BLaER1 treated with 17β-estradiol and CSF1 and Interleukin-3, amounts not matched to agents 10 nM and 100 nM (cell line): ENCODE data around the gene GOLIM4.

Experiments
- H3K27ac ChIP-seq, 11 experiments: shearing (Covaris generic); formaldehyde crosslinking; 2 replicates each; pipeline ENCODE4 v1.8.1; 2022
- H3K27me3 ChIP-seq, 11 experiments: shearing (Covaris generic); formaldehyde crosslinking; 2 replicates each; pipeline ENCODE4 v1.8.1; 2022
- H3K36me3 ChIP-seq, 11 experiments: shearing (Covaris generic); formaldehyde crosslinking; 2 replicates each; pipeline ENCODE4 v1.8.1; 2022
- H3K4me1 ChIP-seq, 10 experiments: shearing (Covaris generic); formaldehyde crosslinking; 2 replicates each; pipeline ENCODE4 v1.8.1; 2022
- H3K4me2 ChIP-seq, 11 experiments: shearing (Covaris generic); formaldehyde crosslinking; 2 replicates each; pipeline ENCODE4 v1.8.1; 2022
- H3K4me3 ChIP-seq, 10 experiments: shearing (Covaris generic); formaldehyde crosslinking; 2 replicates each; pipeline ENCODE4 v1.8.1; 2022
- H3K9ac ChIP-seq, 11 experiments: shearing (Covaris generic); formaldehyde crosslinking; 2 replicates each; pipeline ENCODE4 v1.8.1; 2022
- H3K9me3 ChIP-seq, 11 experiments: shearing (Covaris generic); formaldehyde crosslinking; replicated peaks in 1 of 11; 2 replicates each; pipeline ENCODE4 v1.8.1; 2022
- H4K20me1 ChIP-seq, 11 experiments: shearing (Covaris generic); formaldehyde crosslinking; 2 replicates each; pipeline ENCODE4 v1.8.1; 2022
- Cebpa-rat ChIP-seq, 11 experiments: shearing (Covaris generic); IDR thresholded peaks; 2 replicates each; pipeline ENCODE4 v1.8.1; 2022

GOLIM4 gene

GRCh38 chr3:167996514-167996913 is 99.2 kb downstream of the GOLIM4 start:
- no peaks in the 10 kb centered on the region for H3K4me1 ChIP-seq
- TF ChIP-seq Cebpa-rat (IDR thresholded peaks at IDR 0.05) = no peak
- no peak overlapping the region for H3K4me2 ChIP-seq
- no peak overlapping the region for H3K27ac ChIP-seq
- H3K4me3 ChIP-seq = no peak overlapping the region
- H3K9ac ChIP-seq = no peak overlapping the region
- H3K36me3 ChIP-seq = no peaks in the 10 kb centered on the region
- H3K9me3 ChIP-seq = no peaks in the 10 kb centered on the region
- no peaks in the 10 kb centered on the region for H3K27me3 ChIP-seq
- H4K20me1 ChIP-seq = no peaks in the 10 kb centered on the region

- Histone ChIP-seq H3K27ac (no peak overlapping the region), H3K4me1 (no peaks in the 10 kb centered on the region), H3K27me3 (no peaks in the 10 kb centered on the region), H3K9ac (no peak overlapping the region), H3K9me3 (no peaks in the 10 kb centered on the region), H3K4me2 (no peak overlapping the region), H3K4me3 (no peak overlapping the region), H3K36me3 (no peaks in the 10 kb centered on the region), H4K20me1 (no peaks in the 10 kb centered on the region)
- no peak for TF ChIP-seq Cebpa-rat (IDR thresholded peaks at IDR 0.05)
These were observed 103.3 kb downstream of the GOLIM4 start for GRCh38 chr3:167992381-167992780.

GRCh38 chr3:167991213-167991612 is 104.5 kb downstream of the GOLIM4 start:
- no peak for TF ChIP-seq Cebpa-rat (IDR thresholded peaks at IDR 0.05)
- H4K20me1 ChIP-seq = no peaks in the 10 kb centered on the region
- H3K9me3 ChIP-seq = no peaks in the 10 kb centered on the region
- H3K27ac ChIP-seq = no peak overlapping the region
- no peak overlapping the region for H3K4me2 ChIP-seq
- no peak overlapping the region for H3K4me3 ChIP-seq
- H3K27me3 ChIP-seq = no peaks in the 10 kb centered on the region
- H3K9ac ChIP-seq = no peak overlapping the region
- no peaks in the 10 kb centered on the region for H3K4me1 ChIP-seq
- no peaks in the 10 kb centered on the region for H3K36me3 ChIP-seq

- TF ChIP-seq Cebpa-rat (IDR thresholded peaks at IDR 0.05) = no peak
- no peak overlapping the region for H3K4me3 ChIP-seq
These were observed 105.7 kb downstream of the GOLIM4 start for GRCh38 chr3:167989999-167990398.

GRCh38 chr3:167989066-167989465 is 106.7 kb downstream of the GOLIM4 start:
- peaks cover 0 to 4% (median 0%) of the 10 kb centered on the region in 11 experiments; a peak in 1 of 22 replicates for H3K9me3 ChIP-seq
- no peak for TF ChIP-seq Cebpa-rat (IDR thresholded peaks at IDR 0.05)
- no peaks in the 10 kb centered on the region for H4K20me1 ChIP-seq
- H3K4me2 ChIP-seq = no peak overlapping the region
- H3K4me1 ChIP-seq = no peaks in the 10 kb centered on the region
- H3K27ac ChIP-seq = no peak overlapping the region
- H3K36me3 ChIP-seq = no peaks in the 10 kb centered on the region
- H3K9ac ChIP-seq = no peak overlapping the region
- H3K4me3 ChIP-seq = no peak overlapping the region
- no peaks in the 10 kb centered on the region for H3K27me3 ChIP-seq

More at GRCh38 chr3:167989999-167990398, 105.7 kb downstream of the GOLIM4 start:
- no peak overlapping the region for H3K27ac ChIP-seq
- no peaks in the 10 kb centered on the region for H3K27me3 ChIP-seq
- no peak overlapping the region for H3K9ac ChIP-seq
- no peaks in the 10 kb centered on the region for H3K9me3 ChIP-seq
- no peaks in the 10 kb centered on the region for H3K36me3 ChIP-seq
- no peak overlapping the region for H3K4me2 ChIP-seq
- H3K4me1 ChIP-seq = no peaks in the 10 kb centered on the region
- no peaks in the 10 kb centered on the region for H4K20me1 ChIP-seq

GRCh38 chr3:167983583-167983982 is 112.1 kb downstream of the GOLIM4 start:
- H3K9ac ChIP-seq = no peak overlapping the region

GRCh38 chr3:167978486-167978885 is 117.2 kb downstream of the GOLIM4 start:
- Histone ChIP-seq H4K20me1 (no peaks in the 10 kb centered on the region), H3K36me3 (no peaks in the 10 kb centered on the region), H3K27ac (no peak overlapping the region), H3K27me3 (no peaks in the 10 kb centered on the region), H3K4me3 (no peak overlapping the region), H3K4me2 (no peak overlapping the region), H3K4me1 (peaks cover 2 to 8% (median 6%) of the 10 kb centered on the region in 10 experiments; a peak in 16 of 20 replicates), H3K9me3 (peaks cover 0 to 12% (median under 1%) of the 10 kb centered on the region in 11 experiments; a peak in 8 of 22 replicates), H3K9ac (no peak overlapping the region)
- TF ChIP-seq Cebpa-rat (IDR thresholded peaks at IDR 0.05) = no peak

More at GRCh38 chr3:167983583-167983982, 112.1 kb downstream of the GOLIM4 start:
- H3K4me1 ChIP-seq = peaks cover 5 to 12% (median 9%) of the 10 kb centered on the region in 10 experiments; a peak in 16 of 20 replicates
- H4K20me1 ChIP-seq = no peaks in the 10 kb centered on the region
- no peak overlapping the region; a peak in 1 of 22 replicates for H3K27ac ChIP-seq
- no peaks in the 10 kb centered on the region for H3K27me3 ChIP-seq
- no peak for TF ChIP-seq Cebpa-rat (IDR thresholded peaks at IDR 0.05)
- no peaks in the 10 kb centered on the region for H3K36me3 ChIP-seq
- H3K9me3 ChIP-seq = peaks cover 0 to 20% (median 4%) of the 10 kb centered on the region in 11 experiments; a peak in 8 of 22 replicates
- H3K4me3 ChIP-seq = no peak overlapping the region
- peak overlapping the region; percentile 4 to 53 (median 42); a peak in 16 of 22 replicates for H3K4me2 ChIP-seq

GRCh38 chr3:167978071-167978470 is 117.7 kb downstream of the GOLIM4 start:
- Histone ChIP-seq H3K36me3 (no peaks in the 10 kb centered on the region), H3K27ac (no peak overlapping the region), H4K20me1 (no peaks in the 10 kb centered on the region), H3K4me2 (no peak overlapping the region), H3K9ac (no peak overlapping the region), H3K27me3 (no peaks in the 10 kb centered on the region), H3K4me3 (no peak overlapping the region), H3K4me1 (peaks cover 0 to 4% (median 2%) of the 10 kb centered on the region in 10 experiments; a peak in 11 of 20 replicates), H3K9me3 (peaks cover 0 to 7% (median 0%) of the 10 kb centered on the region in 11 experiments; a peak in 3 of 22 replicates)
- no peak for TF ChIP-seq Cebpa-rat (IDR thresholded peaks at IDR 0.05)

GRCh38 chr3:167976516-167977361 is 119.0 kb downstream of the GOLIM4 start:
- TF ChIP-seq Cebpa-rat (IDR thresholded peaks at IDR 0.05) = no peak
- peaks cover 0 to 12% (median 0%) of the 10 kb centered on the region in 10 experiments; a peak in 3 of 20 replicates for H3K4me1 ChIP-seq
- no peak overlapping the region for H3K4me3 ChIP-seq
- H3K9ac ChIP-seq = no peak overlapping the region
- no peak overlapping the region for H3K4me2 ChIP-seq
- no peaks in the 10 kb centered on the region for H3K9me3 ChIP-seq
- no peaks in the 10 kb centered on the region for H3K36me3 ChIP-seq
- H3K27me3 ChIP-seq = no peaks in the 10 kb centered on the region
- H4K20me1 ChIP-seq = no peaks in the 10 kb centered on the region
- no peak overlapping the region for H3K27ac ChIP-seq
